ENCODE data around the gene GSX2. TPM values are rescaled to one million over a fixed set of nuclear protein-coding genes. Genes with fewer than 3 reads are reported as not detected.

Gene GSX2
- total and polyA plus RNA-seq, 2 of the 8 experiments (the other 6 are each of a cell fraction or from before 2014, with no cell fraction given), result not detected

- no peaks in the 10 kb centered on the region for H4K20me1 ChIP-seq (replicated peaks in 1 of 2; ENCODE audit: control insufficient read depth in 1 of 2, insufficient read depth in 2 of 2, low read length in 2 of 2)
- H3K4me3 ChIP-seq (ENCODE audit: extremely low read depth in 1 of 4, insufficient read depth in 2 of 4, low read depth in 3 of 4, low read length in 4 of 4), result peak overlapping the region in 1 of 4 experiments; percentile 30; a peak in 1 of 8 replicates
- H4K5ac ChIP-seq (ENCODE audit: insufficient read length, low read depth, low read length), result no peak overlapping the region
- H3K4me1 ChIP-seq (replicated peaks in 1 of 4; ENCODE audit: control insufficient read depth in 3 of 4, insufficient read depth in 4 of 4, low read length in 3 of 4), result peaks cover 0 to 12% (median 3%) of the 10 kb centered on the region in 4 experiments; a peak in 2 of 7 replicates
- no peak overlapping the region for H2BK5ac ChIP-seq (ENCODE audit: low read depth, low read length)
- H3K23ac ChIP-seq (ENCODE audit: insufficient read length), result no peak overlapping the region
- H3K14ac ChIP-seq (ENCODE audit: insufficient read length), result no peak overlapping the region
- no peaks in the 10 kb centered on the region for H3K9me3 ChIP-seq (ENCODE audit: insufficient read depth in 2 of 2, low read depth in 1 of 2, low read length in 1 of 2)
- H3K27ac ChIP-seq (ENCODE audit: low read depth, low read length), result no peak overlapping the region
- no peak overlapping the region for H3K18ac ChIP-seq (ENCODE audit: extremely low read depth, low read length)
- DNase-seq (ENCODE audit: low read depth in 1 of 2, low spot score in 2 of 2), result no peak
- H2BK20ac ChIP-seq (ENCODE audit: low read length), result no peak overlapping the region
- H3K4me2 ChIP-seq (ENCODE audit: insufficient read depth in 1 of 2, low read depth in 2 of 2, low read length in 2 of 2), result peak overlapping the region; percentile 34 to 85; a peak in 2 of 4 replicates
- peaks cover 0 to 64% of the 10 kb centered on the region in 2 experiments; a peak in 3 of 4 replicates for H3K79me2 ChIP-seq (ENCODE audit: control insufficient read depth in 1 of 2, insufficient read depth in 2 of 2, low read length in 2 of 2)
- WGBS, 2 experiments (ENCODE audit: extremely low coverage in 1 of 2, insufficient coverage in 1 of 2, insufficient read length in 1 of 2, insufficient replicate concordance in 2 of 2, low coverage in 1 of 2, low lambda C conversion rate in 2 of 2, missing lambda C conversion rate in 1 of 2), result 86% methylated on average over 1 of the region's 1 CpG; no CpG with 5 or more reads in 1 of the 2 experiments
- no peaks in the 10 kb centered on the region for H3K36me3 ChIP-seq (ENCODE audit: control insufficient read depth in 2 of 4, insufficient read depth in 4 of 4, low read length in 3 of 4)
- no peak overlapping the region for H2AFZ ChIP-seq (ENCODE audit: low read length)
- no peaks in the 10 kb centered on the region; a peak in 1 of 7 replicates for H3K27me3 ChIP-seq (replicated peaks in 1 of 4; ENCODE audit: control insufficient read depth in 3 of 4, extremely low read depth in 1 of 4, insufficient read depth in 3 of 4, low read length in 3 of 4)
- H2AK5ac ChIP-seq (ENCODE audit: low read depth, low read length), result no peak overlapping the region
- no peak for FAIRE-seq
- ChIA-PET POLR2A (ENCODE audit: partially characterized antibody) (no interaction called here), CTCF (ENCODE audit: partially characterized antibody) (interaction anchor here (1.0 to 3.0 kb wide), 3 partner anchors 35 to 131 kb away, joined by 4 to 17 read pairs (median 5); no protein-coding TSS in a partner anchor)
- H3K79me1 ChIP-seq (ENCODE audit: low read depth, low read length), result no peaks in the 10 kb centered on the region; the same call in 1 of the 2 replicates
- no peak overlapping the region for H2BK15ac ChIP-seq (ENCODE audit: low read length)
- TF ChIP-seq SRF (IDR thresholded peaks at IDR 0.05; ENCODE audit: low read depth, low read length) (no peak), CREB1 (IDR thresholded peaks at IDR 0.05) (no peak), POLR2A (IDR thresholded peaks at IDR 0.05; ENCODE audit: control extremely low read depth in 1 of 2, low read depth in 2 of 2, low read length in 2 of 2) (no peak), SP1 (IDR thresholded peaks at IDR 0.05; ENCODE audit: low read depth, low read length) (no peak), ATF2 (IDR thresholded peaks at IDR 0.05; ENCODE audit: low read length) (no peak), MAFK (IDR thresholded peaks at IDR 0.05; ENCODE audit: low read depth, low read length) (no peak), SP2 (IDR thresholded peaks at IDR 0.05; ENCODE audit: low read length) (no peak)
- H2BK120ac ChIP-seq (replicated peaks; ENCODE audit: low read depth, low read length), result no peak overlapping the region
- H3K9ac ChIP-seq (replicated peaks in 1 of 4; ENCODE audit: extremely low read depth in 1 of 4, low read depth in 3 of 4, low read length in 3 of 4), result no peak overlapping the region
- no peak overlapping the region for H3K4ac ChIP-seq (replicated peaks; ENCODE audit: insufficient read length, low read depth, low read length)
- H4K91ac ChIP-seq (replicated peaks; ENCODE audit: insufficient read length, low read length), result no peak overlapping the region
- H3K56ac ChIP-seq (replicated peaks; ENCODE audit: insufficient read length, low read depth, low read length), result no peak overlapping the region
- H3K23me2 ChIP-seq (ENCODE audit: low read depth, low read length), result peaks cover 3% of the 10 kb centered on the region
- no peak overlapping the region for H4K8ac ChIP-seq (ENCODE audit: extremely low read depth, insufficient read depth, low read length)
- no peak overlapping the region for H2BK12ac ChIP-seq (ENCODE audit: low read depth, low read length)
These were observed 38.1 kb upstream of the GSX2 start for GRCh38 chr4:54061873-54062272.

Measured in H1 (cell line).